ENCODE measurements around the gene ASCL3.
"Not testable (repeated sequence)": the region's sequence is repeated elsewhere in the genome, so short reads cannot be mapped to it uniquely, and the experiment has no call there.

The ASCL3 gene

GRCh38 chr11:8980485-8980884 is 37.7 kb upstream of the ASCL3 start:
- no peak for TF ChIP-seq CTCF (IDR thresholded peaks at IDR 0.05; ENCODE audit: extremely low read depth, insufficient read depth, missing control alignments)
- DNase-seq (ENCODE audit: low spot score), result no peak
- in situ Hi-C loops (cut with MboI; ENCODE audit: low pct_unique_long_range_greater_than_20kb, low sequenced_read_pairs, unreplicated experiment), result no loop called here

DNA sequence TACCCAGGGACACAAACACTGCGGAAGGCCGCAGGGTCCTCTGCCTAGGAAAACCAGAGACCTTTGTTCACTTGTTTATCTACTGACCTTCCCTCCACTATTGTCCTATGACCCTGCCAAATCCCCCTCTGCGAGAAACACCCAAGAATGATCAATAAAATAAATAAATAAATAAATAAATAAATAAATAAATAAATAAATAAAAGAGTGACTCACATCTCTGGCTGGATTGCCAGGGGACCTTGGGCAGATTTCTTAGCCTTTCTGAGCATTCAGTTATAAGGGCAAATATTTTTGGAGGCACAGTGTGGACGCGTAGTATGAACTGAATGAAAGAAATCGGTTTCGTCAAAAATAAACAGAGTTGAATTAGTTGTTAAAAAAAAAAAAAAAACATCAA is 36.5 kb upstream of the ASCL3 start:
- in situ Hi-C loops (cut with MboI; ENCODE audit: low pct_unique_long_range_greater_than_20kb, low sequenced_read_pairs, unreplicated experiment); DNase-seq (ENCODE audit: low spot score): not testable (repeated sequence)

DNA sequence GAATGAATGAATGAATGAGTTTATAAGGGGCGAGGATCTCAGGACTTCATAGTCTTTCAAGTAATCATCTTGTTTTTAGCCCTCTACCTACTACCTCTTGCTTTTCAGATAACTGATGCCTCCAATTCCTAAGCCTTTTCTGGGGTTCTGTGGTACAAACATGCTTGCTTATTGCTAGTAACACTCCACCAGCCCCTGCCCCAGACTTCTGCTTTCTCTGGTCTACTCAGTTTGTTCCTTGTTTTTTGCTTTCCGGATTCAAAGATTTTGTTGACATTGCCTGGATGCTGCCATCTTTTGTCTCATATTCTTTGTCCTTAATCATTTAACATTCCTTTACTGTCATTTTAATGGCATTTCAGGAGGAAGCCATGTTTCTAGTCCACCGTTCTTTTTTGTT is 30.3 kb upstream of the ASCL3 start:
- in situ Hi-C loops (cut with MboI; ENCODE audit: low pct_unique_long_range_greater_than_20kb, low sequenced_read_pairs, unreplicated experiment), result no loop called here

DNA sequence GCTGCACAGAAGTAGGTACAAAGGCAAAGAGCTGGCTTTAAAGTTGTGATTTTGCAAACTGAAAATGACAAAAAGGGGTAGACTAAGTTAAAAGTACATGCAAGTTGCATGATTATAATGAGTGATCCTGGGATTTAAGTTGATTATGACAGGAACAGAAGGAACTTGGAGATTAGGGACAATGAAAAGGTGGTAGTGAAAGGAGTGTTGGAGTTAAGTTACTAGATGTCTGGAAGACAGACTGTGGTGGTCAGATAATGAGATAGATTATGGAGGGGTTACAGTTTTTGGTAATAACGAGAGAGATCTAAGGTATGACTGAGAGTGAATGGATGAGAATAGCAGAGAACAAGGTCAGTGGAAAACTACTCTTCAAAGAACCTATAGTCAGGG is 29.1 kb upstream of the ASCL3 start:
- in situ Hi-C loops (cut with MboI; ENCODE audit: low pct_unique_long_range_greater_than_20kb, low sequenced_read_pairs, unreplicated experiment), result no loop called here
- no peak for TF ChIP-seq CTCF (IDR thresholded peaks at IDR 0.05; ENCODE audit: extremely low read depth, insufficient read depth, missing control alignments)
- no peak for DNase-seq (ENCODE audit: low spot score)

More for the DNA sequence above, 30.3 kb upstream of the ASCL3 start:
- no peak for TF ChIP-seq CTCF (IDR thresholded peaks at IDR 0.05; ENCODE audit: extremely low read depth, insufficient read depth, missing control alignments)
- no peak for DNase-seq (ENCODE audit: low spot score)

DNA sequence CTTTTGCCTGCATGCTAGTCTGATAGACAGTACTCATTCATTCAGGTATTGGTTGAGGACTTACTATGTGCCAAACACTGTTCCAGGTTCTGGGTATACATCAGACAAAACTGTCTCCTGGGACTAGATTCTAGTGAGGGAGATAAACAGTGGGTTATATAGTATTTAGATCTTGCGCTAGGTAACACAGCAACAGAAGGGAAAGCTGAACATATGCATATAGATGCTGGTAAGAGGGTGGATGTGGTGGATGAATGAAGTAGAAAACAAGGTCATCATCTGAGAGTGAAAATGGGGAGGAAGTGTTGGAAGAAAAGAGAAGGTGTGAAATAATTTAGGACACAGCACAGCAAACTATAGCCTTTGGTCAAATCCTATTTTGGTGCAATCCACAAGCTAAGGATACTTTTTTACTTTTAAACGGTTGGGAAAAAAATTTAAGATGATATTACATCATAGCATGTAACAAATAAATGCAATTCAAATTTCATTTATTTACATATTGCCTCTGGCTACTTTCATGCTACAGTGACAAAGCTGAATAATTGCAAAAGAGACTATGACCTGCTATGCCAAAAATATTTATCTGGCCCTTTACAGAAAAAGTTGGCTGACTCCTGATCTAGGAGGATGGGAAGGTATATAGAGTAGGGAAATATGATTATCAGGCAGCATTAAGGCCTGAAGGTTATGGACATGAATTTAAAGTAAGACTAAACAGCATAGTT is 28.5 kb upstream of the ASCL3 start:
- no peak for DNase-seq (ENCODE audit: low spot score)
- in situ Hi-C loops (cut with MboI; ENCODE audit: low pct_unique_long_range_greater_than_20kb, low sequenced_read_pairs, unreplicated experiment), result no loop called here
- no peak for TF ChIP-seq CTCF (IDR thresholded peaks at IDR 0.05; ENCODE audit: extremely low read depth, insufficient read depth, missing control alignments)

GRCh38 chr11:8967184-8967583 is 24.4 kb upstream of the ASCL3 start:
- no peak for TF ChIP-seq CTCF (IDR thresholded peaks at IDR 0.05; ENCODE audit: extremely low read depth, insufficient read depth, missing control alignments)
- in situ Hi-C loops (cut with MboI; ENCODE audit: low pct_unique_long_range_greater_than_20kb, low sequenced_read_pairs, unreplicated experiment), result no loop called here
- DNase-seq (ENCODE audit: low spot score), result no peak

DNA sequence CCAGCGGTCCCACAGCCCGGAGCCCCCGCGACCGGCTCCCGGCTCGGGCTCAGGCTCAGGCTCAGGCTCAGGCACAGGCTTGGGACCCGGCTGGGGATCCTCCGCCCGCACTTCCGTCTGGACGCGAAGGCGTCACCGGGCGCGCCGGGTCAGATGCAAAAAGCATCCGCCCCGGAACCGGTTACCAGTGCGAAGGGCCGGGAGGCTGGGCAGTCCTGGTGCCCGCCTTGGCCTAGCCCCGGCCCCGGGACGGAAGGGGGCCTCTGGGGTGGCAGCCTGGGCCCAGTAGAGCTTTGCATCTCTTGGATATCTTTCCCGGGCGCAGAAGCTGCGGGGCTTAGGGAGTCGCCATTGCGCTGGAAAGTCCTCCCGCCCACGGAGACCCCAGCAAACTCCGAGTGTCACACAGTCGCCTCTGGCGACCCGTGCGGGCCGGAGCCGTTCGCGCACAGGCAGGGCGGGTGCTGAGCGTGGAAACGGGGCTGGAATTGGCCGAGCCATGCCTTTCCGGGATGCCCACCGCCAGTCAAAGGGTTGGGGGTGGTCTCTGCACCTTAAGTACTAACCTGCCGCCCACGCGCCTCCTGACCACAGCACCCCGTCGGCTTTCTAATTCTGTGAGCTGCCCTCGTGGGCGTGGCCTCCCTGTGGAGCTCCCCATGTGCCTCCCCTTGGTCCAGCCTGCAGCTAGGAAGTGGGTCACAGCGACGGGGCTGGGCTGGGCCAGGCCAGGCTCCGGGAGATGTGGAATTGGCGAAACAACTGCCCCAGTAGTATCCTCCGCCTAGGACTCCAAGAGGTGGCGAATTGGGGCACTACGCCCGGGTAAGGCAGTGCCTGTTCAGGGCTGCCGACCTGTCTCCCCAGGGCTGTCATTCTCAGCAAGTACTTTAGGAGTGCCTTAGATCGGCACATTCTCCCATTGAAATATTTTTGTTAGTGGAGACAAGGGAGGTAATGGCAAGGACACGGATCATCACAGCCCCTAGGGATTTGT is 21.8 kb upstream of the ASCL3 start, which contains the start of gene TMEM9B:
TSS of gene TMEM9B (minus strand) at position 119 of the 997 bp plus-strand sequence. CDS start 129 bp downstream, outside the sequence.
- TF ChIP-seq CTCF (IDR thresholded peaks at IDR 0.05; ENCODE audit: extremely low read depth, insufficient read depth, missing control alignments), result no peak
- peak; percentile 89 for DNase-seq (ENCODE audit: low spot score)
- in situ Hi-C loops (cut with MboI; ENCODE audit: low pct_unique_long_range_greater_than_20kb, low sequenced_read_pairs, unreplicated experiment), result no loop called here

All from GM13977 (cell line).